Peyer's patch (tissue), 4 donors: ENCODE measurements around the gene TMEFF1. TPM values are rescaled to one million over a fixed set of nuclear protein-coding genes. Genes with fewer than 3 reads are reported as not detected.

ENCODE experiments used
- DNase-seq, 3 donors: peaks; one replicate each; pipeline ENCODE4 v3.0.0-alpha.2; 2017 to 2019
- H3K27ac ChIP-seq, 4 donors: fragments of 200-600 bp; sonication (generic); one replicate each; pipeline ENCODE4 v1.5.1; 2016 to 2019
- H3K27me3 ChIP-seq, 2 donors: fragments of 200-600 bp; sonication (generic); one replicate each; pipeline ENCODE4 v1.5.1; 2019
- H3K36me3 ChIP-seq, 3 donors: fragments of 200-600 bp; sonication (generic); one replicate each; pipeline ENCODE4 v1.5.1; 2016 to 2019
- H3K4me1 ChIP-seq, 4 donors: fragments of 200-600 bp; sonication (generic); one replicate each; pipeline ENCODE4 v1.5.1; 2016 to 2019
- H3K4me3 ChIP-seq, 4 donors: fragments of 200-600 bp; sonication (generic); 1 replicate in 3 of 4; 2 replicates in 1 of 4; pipeline ENCODE4 v1.5.1; 2016 to 2019; ENCODE audit warnings: mild to moderate bottlenecking in 1 of 4
- H3K9me3 ChIP-seq, 4 donors: fragments of 200-600 bp; sonication (generic); one replicate each; pipeline ENCODE4 v1.5.1; 2016 to 2019; ENCODE audit warnings: mild to moderate bottlenecking in 1 of 4
- POLR2A ChIP-seq, 2 donors: fragments of 450-650 bp; IDR thresholded peaks; one replicate each; pipeline ENCODE4 v1.5.1; 2017; ENCODE audit warnings: antibody characterized with exemption in 2 of 2, mild to moderate bottlenecking in 2 of 2, moderate library complexity in 2 of 2
- total RNA-seq, 4 donors: library from RNA; depleted of rRNA; stranded (reverse); fragments of >200 nt; gene quantifications; one replicate each; pipeline ENCODE4 v1.1.0, GENCODE V29; 2016
- TF ChIP-seq, protein P1 (sequence below), 6 experiments: fragments of 450-650 bp in 4 of 6; fragments of 200-600 bp in 2 of 6; sonication (generic) in 1 of 6; IDR thresholded peaks; one replicate each; pipeline ENCODE4 v1.5.1; 2017 to 2019; ENCODE audit warnings: antibody characterized with exemption in 6 of 6, mild to moderate bottlenecking in 3 of 6, moderate library complexity in 1 of 6

TMEFF1 gene, protein sequence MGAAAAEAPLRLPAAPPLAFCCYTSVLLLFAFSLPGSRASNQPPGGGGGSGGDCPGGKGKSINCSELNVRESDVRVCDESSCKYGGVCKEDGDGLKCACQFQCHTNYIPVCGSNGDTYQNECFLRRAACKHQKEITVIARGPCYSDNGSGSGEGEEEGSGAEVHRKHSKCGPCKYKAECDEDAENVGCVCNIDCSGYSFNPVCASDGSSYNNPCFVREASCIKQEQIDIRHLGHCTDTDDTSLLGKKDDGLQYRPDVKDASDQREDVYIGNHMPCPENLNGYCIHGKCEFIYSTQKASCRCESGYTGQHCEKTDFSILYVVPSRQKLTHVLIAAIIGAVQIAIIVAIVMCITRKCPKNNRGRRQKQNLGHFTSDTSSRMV
- total RNA-seq: under 1 TPM in 1 of 4 donors, not detected in 3; 0.40 TPM

DNA sequence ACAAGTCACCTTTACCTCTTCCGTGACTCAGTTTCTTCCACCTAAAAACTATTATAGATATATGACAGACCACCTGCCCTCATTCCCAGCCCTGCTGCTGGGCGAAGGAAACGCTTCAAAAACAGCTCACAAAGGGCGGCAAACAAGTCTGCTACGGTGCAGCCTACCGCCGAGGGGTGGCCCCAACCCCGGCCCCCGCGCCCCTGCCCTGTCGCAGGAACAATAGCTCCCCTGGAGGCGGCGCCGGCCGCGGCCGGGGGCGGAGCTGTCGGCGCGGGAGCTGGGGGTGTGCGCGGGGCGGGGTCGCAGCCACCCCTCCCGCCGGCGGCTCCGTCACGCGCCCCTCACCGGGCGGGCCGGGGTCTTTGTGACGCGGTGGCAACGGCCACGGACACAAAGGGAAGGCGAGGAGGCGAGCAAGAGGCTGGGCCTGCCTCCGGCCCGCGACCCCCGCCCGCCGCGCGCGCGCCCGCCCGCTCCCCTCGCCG, at the start of gene TMEFF1:
TMEFF1 (plus strand) TSS at position 362 of the 488 bp plus-strand sequence. CDS start 396 bp downstream, outside the sequence.
- no peak within 1 kb of the TSS for H3K27ac ChIP-seq
- peaks cover 0 to 9% (median 4%) of the 10 kb centered on the region in 4 donors for H3K4me1 ChIP-seq
- no peaks in the 10 kb centered on the region for H3K36me3 ChIP-seq
- no peaks in the 10 kb centered on the region for H3K27me3 ChIP-seq
- no peaks in the 10 kb centered on the region for H3K9me3 ChIP-seq
- TF ChIP-seq, protein P1, sequence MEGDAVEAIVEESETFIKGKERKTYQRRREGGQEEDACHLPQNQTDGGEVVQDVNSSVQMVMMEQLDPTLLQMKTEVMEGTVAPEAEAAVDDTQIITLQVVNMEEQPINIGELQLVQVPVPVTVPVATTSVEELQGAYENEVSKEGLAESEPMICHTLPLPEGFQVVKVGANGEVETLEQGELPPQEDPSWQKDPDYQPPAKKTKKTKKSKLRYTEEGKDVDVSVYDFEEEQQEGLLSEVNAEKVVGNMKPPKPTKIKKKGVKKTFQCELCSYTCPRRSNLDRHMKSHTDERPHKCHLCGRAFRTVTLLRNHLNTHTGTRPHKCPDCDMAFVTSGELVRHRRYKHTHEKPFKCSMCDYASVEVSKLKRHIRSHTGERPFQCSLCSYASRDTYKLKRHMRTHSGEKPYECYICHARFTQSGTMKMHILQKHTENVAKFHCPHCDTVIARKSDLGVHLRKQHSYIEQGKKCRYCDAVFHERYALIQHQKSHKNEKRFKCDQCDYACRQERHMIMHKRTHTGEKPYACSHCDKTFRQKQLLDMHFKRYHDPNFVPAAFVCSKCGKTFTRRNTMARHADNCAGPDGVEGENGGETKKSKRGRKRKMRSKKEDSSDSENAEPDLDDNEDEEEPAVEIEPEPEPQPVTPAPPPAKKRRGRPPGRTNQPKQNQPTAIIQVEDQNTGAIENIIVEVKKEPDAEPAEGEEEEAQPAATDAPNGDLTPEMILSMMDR (IDR thresholded peaks at IDR 0.05): no peak
- TF ChIP-seq POLR2A (IDR thresholded peaks at IDR 0.05): no peak
- peak in 1 of 3 donors; percentile 49 for DNase-seq
- H3K4me3 ChIP-seq: peak within 1 kb of the TSS; percentile 39 to 59 (median 54)

DNA sequence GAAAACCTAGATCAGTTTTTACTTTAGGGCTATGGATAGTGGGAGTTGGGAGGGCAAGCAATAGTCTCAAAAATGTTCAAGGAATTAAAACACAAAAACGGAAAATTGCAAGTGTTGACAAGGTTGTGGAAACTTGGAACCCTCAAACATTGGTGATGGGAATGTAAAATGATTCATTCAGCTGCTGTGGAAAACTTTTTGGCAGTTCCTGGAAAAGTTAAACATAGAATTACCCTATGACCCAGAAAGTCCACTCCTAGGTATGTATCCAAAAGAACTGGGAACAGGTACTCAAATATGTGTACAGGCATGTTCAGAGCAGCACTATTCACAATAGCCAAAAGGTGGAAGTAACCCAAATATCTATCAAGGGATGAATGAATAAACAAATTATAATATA, 47.2 kb upstream of the TMEFF1 start:
- H3K27me3 ChIP-seq: no peaks in the 10 kb centered on the region
- DNase-seq: no peak

DNA sequence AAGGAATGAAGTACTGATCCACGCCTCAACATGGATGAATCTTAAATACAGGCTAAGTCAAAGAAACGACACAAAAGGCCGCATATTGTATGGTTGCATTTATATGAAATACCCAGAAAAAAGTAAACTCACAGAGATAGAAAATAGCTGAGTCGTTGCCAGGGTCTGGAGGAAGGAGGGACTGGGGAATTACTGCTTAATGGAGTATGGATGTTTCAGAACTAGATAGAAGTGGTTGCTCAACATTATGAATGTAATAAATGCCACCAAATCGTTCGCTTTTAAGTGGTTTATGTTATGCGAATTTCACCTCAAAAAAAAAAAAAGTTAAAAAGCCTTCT, 46.8 kb upstream of the TMEFF1 start:
- Histone ChIP-seq H3K4me1 (peaks cover 0 to 22% (median 0%) of the 10 kb centered on the region in 4 donors), H3K27me3 (no peaks in the 10 kb centered on the region), H3K4me3 (peak overlapping the region in 3 of 4 donors; percentile 67 to 93 (median 84)), H3K36me3 (no peaks in the 10 kb centered on the region), H3K27ac (peak overlapping the region in 3 of 4 donors; percentile 55 to 84 (median 71)), H3K9me3 (no peaks in the 10 kb centered on the region)
- no peak for DNase-seq
- TF ChIP-seq, protein P1 (IDR thresholded peaks at IDR 0.05): no peak
- TF ChIP-seq POLR2A (IDR thresholded peaks at IDR 0.05): no peak

More for the DNA sequence above, 47.2 kb upstream of the TMEFF1 start:
- H3K4me1 ChIP-seq: peaks cover 0 to 22% (median 0%) of the 10 kb centered on the region in 4 donors
- TF ChIP-seq POLR2A (IDR thresholded peaks at IDR 0.05): no peak
- no peak overlapping the region for H3K4me3 ChIP-seq
- peak overlapping the region in 1 of 4 donors; percentile 84 for H3K27ac ChIP-seq
- H3K36me3 ChIP-seq: no peaks in the 10 kb centered on the region
- no peaks in the 10 kb centered on the region for H3K9me3 ChIP-seq

DNA sequence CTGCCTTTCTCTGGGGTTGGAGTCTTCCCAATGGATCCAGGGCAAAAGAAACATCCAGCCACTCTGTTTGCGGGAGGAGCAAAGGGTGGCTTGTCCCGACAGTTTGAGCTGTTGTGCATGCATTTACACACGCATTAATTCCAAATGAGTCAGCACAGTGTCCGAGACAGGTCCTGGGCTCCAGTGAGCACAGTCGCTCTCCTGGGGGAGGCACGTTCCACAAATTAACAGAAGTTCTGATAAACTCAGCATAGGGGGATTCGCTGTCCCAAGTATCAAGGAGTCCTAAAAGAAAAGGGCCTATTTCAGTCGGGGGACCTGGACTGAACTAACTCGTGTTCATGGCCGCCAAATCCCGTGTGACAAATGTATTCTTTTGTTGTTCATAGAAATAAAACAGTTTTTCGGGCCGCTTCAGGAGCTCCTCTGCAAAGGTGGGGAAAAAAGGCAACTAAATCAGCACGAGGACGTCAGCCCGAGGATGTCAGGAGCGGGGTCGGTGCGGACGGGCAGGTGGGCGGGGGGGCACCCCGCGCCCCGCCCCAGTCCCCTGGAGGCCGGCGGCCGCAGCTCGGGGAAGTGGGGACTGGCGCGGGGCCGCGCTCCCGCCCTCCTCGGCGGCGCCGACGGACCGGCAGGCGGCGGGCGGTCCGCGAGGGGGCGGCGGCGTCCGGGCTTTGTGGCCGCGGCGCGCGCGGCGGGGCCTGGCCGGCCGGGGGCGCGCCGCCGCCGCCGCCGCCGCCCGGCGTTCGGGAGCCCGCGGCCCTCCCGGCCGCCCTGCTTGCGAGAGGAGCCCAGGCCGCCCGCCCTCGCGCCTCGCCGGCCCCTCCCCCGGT, 46.2 kb upstream of the TMEFF1 start, which contains the start of gene MSANTD3:
MSANTD3 (plus strand) TSS at position 614 of the 836 bp plus-strand sequence. CDS start 14,796 bp downstream, outside the sequence.
- Histone ChIP-seq H3K27ac (peak within 1 kb of the TSS; percentile 55 to 90 (median 80)), H3K27me3 (no peaks in the 10 kb centered on the region), H3K9me3 (no peaks in the 10 kb centered on the region), H3K36me3 (no peaks in the 10 kb centered on the region), H3K4me3 (peak within 1 kb of the TSS; percentile 67 to 96 (median 86)), H3K4me1 (peaks cover 0 to 22% (median 0%) of the 10 kb centered on the region in 4 donors)
- peak; percentile 57 to 76 (median 74) for DNase-seq
- TF ChIP-seq, protein P1 (IDR thresholded peaks at IDR 0.05): peak in 2 of 6 experiments; percentile 38 to 45
- TF ChIP-seq POLR2A (IDR thresholded peaks at IDR 0.05): peak; percentile 13 to 15

DNA sequence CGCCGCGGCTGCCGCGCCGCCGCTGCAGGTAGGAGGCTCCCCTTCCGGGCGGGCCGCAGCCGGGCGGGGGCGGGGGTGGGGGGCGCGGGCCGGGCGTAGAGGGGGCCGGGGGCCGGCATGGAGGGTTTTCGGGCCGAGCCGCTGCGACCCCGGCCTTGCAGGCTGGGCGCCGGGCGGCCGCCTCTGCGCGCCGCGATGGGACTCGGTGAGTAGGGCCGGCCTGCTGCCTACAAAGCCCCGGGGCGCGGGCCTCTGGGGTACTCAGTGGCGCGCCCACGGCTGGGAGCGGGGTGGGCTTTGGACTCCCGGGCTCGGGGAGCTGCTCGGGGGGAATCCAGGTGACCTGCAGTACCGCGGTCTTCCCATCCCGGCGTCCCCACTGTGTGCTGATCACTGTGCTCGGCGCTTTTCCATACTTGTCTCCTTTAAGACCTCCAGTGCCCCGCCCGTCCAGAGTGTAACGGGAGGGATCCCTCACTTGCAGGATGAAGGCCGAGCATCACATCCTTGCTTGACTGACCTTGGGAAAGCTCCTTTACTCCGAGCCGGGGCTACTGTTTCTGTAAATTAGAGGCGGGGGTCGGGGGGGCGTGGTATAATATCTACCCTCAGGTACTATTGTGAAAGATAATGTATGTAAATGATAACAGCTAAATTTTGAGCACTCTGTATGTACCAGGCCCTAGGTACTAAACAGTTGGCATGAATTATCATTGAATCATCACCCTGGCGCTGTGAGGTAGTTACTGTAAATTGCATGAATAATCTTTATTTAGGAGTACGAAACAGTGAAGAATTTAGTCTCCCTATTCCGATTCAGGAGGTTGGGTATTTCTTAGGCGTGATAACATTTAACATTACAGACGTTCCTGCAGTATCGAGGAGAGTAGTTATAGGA, 45.3 kb upstream of the TMEFF1 start:
- Histone ChIP-seq H3K4me1 (peaks cover 0 to 22% (median 0%) of the 10 kb centered on the region in 4 donors), H3K9me3 (no peaks in the 10 kb centered on the region), H3K4me3 (peak overlapping the region; percentile 62 to 96 (median 86)), H3K27ac (peak overlapping the region; percentile 55 to 90 (median 80)), H3K36me3 (no peaks in the 10 kb centered on the region), H3K27me3 (no peaks in the 10 kb centered on the region)
- peak; percentile 47 to 71 (median 68) for DNase-seq
- TF ChIP-seq, protein P1 (IDR thresholded peaks at IDR 0.05): no peak
- no peak for TF ChIP-seq POLR2A (IDR thresholded peaks at IDR 0.05)
